Regular cardiac myocyte (primary cell): ENCODE measurements around the gene REEP1. TPM values are rescaled to one million over a fixed set of nuclear protein-coding genes. Genes with fewer than 3 reads are reported as not detected.

Source experiments
- total RNA-seq: library from RNA; depleted of rRNA; stranded (reverse); fragments of >200 nt; gene quantifications from 2 replicates; pipeline ENCODE4 v1.2.3, GENCODE V29; 2014

The REEP1 gene, protein sequence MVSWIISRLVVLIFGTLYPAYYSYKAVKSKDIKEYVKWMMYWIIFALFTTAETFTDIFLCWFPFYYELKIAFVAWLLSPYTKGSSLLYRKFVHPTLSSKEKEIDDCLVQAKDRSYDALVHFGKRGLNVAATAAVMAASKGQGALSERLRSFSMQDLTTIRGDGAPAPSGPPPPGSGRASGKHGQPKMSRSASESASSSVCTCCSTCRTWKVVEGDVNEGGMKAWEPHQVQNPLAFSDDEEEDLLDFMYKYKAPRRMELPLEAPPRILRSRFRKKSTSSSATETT
- total RNA-seq: under 0.01 and 0.28 TPM in 2 replicates

DNA sequence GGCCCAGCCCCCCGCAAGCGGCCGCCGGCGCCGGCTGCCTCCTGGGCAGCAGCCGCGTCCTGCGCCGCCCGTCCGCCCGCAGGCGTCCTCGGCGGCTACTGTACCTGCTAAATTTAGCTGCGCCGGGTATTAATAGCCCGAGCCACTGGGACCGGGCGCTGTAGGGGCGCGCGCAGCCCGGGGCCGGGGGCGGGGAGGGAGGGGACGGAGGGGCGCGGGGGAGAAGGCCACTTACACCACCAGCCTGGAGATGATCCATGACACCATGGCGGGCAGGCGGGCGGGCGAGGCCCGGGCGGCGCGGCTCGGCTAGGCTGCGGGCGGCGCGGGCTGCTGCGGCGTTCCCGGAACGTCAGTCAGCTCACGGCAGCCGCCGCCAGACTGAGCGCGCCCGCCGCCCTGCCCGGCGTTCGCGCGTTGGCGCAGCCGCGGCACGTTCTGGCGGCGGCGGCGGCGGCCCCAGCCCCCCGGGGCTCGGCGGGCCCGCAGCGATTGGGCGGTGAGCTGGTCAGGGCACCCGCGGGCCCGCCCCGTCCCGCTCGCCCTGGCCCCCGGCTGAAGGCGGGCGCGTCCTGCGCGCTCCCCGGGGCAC lies at the start of gene REEP1:
Gene REEP1, minus strand, starts transcription at position 383 of the 592 bp plus-strand sequence. Its CDS starts 116 bp downstream, at position 267.

DNA sequence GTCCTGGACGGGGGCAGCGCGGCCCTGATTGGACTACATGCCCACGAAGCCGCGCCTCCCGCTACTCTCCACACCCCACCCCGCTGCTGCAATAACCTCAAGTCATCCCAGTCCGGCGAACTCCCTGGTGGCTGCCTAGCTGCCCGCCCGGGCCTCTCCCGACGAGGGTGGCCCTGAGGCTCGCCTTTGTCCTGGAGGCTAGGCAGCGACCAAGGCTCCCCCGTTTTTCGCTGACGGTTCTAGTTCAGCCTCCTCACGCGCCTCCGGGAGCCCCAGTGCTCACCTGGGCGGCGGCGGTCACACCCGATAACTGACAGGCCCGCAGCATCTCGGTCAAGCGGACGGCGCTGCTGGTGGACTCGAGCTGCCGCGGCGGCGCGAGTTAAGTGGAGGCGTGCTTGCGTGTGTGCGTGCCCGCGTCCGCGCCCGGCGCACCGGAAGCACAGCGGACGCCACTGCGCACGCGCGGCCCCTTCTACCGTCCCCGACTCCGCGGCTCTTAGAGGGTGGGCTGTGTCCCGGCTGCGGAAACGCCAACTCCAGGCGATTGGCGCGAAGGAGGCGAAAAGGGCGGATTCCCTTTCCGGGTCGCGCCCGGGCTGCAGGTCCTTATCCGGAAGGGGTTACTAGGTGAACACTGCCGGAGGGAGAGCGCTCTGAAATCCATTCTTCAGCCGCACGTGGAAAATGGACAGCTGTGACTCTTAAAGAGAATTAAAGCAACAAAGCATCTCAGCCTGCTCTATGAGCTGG lies 142.2 kb downstream of the REEP1 start, which contains the start of gene IMMT:
Gene IMMT, minus strand, starts transcription at position 408 of the 753 bp plus-strand sequence. Its CDS starts 80 bp downstream, at position 328.

Other genes starting within 250 kb of the REEP1 start
- gene POLR1A, start 231.7 kb downstream of the REEP1 start, total RNA-seq: 9.0 and 17.6 TPM in 2 replicates
- gene PTCD3, start 231.4 kb downstream of the REEP1 start, total RNA-seq: 63.3 and 116 TPM in 2 replicates
- 40.9 and 65.8 TPM in 2 replicates for gene IMMT, start 142.2 kb downstream of the REEP1 start, total RNA-seq
- 42.0 and 43.4 TPM in 2 replicates for gene MRPL35, start 138.2 kb downstream of the REEP1 start, total RNA-seq
- 28.2 and 33.7 TPM in 2 replicates for gene KDM3A, start 103.7 kb upstream of the REEP1 start, total RNA-seq
- gene CHMP3, start 225.8 kb upstream of the REEP1 start, total RNA-seq: 73.6 and 79.8 TPM in 2 replicates